Astrocyte of the hippocampus (primary cell): Measurements from ENCODE around the gene PHKA2.

ENCODE experiments used
- DNase-seq: peaks from one replicate; pipeline ENCODE4 v3.0.0; 2011; ENCODE audit warnings: low read depth, low spot score

The PHKA2 gene

DNA sequence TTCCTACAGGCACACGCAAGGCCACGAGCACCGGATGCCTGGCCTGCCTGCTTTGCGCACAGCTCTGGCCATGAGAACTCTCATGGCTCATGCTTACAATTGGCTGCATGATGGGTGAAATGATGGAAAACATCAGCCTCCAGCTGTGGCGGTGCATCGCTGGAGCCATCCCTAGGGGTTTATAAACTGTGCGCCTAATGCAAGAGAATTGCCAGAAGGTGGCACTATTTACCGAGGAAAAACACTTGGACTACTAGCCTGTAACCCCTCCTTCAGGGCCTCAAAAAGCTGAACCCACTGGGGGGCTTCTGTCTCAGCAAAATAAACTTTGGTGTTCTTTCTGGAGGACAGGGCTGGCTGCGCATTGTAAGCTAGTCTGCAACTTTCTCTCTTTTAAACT lies 51.9 kb downstream of the PHKA2 start:
- DNase-seq = peak; percentile 33

DNA sequence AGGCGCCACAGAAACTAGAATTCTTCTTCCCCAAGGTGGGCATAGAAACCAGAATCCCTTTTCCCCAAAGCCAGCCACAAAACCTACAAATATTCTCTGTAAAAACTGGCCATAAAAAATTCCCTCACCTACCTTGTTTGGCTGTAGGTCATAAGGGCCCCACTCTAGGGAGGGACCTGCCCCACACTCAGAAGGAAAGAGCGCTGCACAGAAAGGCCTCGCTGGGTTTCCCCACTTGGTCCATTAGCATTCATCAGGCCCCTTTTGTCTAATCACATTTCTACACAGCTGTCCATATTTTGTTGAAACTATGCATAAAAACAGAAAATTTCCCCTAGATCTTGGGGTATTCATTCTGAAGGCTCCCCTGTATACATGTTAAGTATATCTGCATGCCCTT lies 54.1 kb downstream of the PHKA2 start:
- no peak for DNase-seq

DNA sequence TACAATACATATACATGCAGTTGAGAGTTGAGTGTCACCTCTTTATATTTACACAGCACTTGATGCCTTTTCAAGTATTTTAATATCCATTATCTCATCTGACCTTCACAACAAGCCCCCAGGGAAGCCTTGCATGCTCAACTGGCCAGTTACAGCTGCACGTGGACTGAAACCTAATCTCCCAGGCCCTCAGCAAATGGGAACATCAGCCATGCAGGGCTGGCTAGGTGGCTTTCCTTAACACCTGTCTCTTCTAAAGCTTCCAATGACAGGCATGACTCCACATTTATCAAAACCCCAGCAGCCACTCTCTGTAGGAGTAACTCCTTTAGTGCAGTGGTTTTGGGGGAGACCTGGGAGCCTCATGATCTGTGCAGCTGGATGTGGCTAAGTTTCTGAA lies 56.4 kb downstream of the PHKA2 start:
- DNase-seq = no peak

DNA sequence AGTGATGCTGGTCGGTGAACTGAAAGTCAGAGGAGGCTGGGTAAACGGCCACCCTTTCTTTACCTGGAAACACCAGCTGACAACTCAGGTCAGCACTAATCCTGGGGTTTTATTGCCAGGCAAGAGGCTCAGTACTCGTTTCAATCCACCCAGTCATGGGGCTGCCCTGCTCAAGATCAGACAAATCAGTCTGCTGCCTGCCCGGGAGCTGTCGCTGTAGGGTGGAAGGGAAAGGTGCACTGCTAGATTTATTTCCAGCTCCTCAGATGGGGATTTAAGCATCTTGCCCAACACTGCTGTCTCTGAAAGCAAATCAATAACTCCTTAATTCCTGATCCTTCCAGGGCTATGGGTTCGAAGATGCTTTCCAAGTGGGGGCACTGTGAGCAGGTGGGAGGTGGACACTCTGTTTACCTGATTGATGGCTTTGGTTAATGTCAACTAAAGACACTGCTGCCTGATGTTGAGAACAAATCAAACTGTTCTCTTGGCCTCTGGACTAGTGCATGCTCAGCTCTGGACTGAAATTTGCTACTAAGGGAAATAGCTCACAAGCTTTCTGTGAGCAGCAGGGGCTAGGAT lies 59.3 kb downstream of the PHKA2 start:
- no peak for DNase-seq

DNA sequence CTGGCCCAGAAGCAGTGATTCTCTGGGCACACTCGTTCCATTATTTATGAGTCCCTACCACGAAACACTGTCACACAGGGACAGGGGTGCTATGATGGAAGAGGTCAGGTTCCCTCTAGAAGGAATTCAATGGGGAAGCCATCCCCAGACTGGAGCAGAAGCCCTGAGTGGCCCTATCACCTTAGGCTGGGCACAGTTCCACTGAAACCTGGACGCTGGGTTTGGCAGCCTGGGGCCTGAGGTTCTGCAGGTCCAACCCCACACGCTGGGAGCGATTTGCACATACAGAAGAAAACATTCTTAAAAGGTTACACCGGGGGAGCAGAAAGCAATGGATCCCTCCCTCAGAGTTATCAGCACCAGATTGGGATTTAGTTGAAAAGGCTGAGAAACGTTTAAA lies 63.3 kb downstream of the PHKA2 start:
- no peak for DNase-seq

DNA sequence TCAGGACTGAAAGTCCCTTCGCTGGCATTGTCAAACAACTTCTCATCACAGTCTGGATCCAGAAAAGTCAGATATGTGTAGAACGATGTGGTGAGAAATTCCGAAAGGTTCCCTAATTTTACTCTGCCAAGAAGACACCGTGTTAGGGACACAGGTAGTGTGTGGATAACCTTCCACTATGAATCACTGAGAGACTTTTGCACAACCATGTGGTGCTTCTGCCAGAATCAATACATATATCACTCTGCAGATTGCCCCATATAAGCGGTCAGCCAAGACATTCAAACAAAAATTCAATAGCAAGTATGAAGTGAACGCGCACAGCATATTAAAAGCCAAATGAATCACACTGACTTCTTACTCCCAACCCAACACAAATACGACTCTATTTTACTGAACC lies 63.8 kb downstream of the PHKA2 start:
- DNase-seq = no peak

DNA sequence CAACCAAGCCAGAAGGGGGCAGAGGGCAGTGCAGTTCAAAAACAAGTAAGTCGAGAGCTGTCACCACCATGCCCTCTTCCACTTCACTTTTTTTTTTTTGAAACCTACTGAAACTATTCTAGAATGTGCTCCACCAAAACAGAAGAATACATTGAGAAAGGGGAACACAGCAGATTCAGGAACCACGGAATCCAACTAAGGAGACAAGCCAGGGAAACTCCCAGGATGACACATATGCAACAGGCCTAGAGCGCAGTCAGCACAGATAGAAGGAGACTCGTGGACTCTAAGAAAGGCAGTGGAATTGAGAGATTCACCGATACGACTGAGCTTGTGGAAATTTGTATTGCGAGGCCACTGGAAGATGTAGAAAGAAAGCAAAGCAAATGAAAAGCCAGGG lies 66.1 kb downstream of the PHKA2 start:
- no peak for DNase-seq

DNA sequence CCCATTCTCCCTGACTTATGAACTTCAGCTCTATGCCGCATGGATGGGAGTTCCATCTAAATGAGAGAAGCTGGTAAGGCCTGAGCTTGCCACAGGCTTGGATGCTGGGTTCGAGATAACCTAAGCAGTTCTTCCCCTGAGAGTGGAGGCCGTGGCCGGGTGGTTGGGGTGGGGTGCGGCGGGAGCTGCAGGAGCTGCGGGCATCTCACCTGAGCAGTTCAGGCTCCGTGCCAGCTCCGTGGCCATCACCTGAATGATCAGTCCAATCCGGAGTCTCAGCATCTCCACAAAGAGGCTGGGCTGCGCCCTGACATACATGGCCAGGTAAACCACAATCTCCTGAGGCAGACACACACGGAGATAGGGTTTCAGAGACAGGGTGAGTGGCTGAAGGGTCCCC lies 77.6 kb downstream of the PHKA2 start:
- no peak for DNase-seq

DNA sequence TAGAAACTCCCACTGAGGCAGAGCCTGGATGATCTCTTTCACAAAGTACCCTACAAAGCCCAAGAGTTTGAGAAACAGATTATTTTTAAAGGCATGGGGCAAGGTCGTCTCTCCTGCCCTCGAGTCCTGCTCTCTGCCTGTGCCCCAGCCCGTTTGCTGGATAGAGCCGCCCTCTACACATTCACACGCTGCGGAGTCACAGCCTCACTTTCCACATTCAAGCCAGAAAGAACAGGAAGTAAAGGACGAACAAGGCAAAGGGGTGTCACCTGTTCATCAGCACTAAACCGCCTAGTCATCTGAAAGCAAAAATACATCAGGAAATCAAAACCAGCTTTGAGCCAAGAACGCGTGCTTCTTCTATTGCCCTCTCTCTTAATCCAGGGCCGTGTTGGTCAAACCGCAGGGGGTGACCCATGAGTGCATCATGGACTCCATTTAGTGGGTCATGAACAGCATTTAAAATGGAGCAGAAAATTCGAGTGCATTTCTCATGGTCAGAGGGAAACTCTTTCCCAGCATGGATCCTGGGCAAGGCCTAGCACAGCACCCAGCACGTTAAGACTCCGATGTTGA lies 83.4 kb downstream of the PHKA2 start:
- DNase-seq = no peak

DNA sequence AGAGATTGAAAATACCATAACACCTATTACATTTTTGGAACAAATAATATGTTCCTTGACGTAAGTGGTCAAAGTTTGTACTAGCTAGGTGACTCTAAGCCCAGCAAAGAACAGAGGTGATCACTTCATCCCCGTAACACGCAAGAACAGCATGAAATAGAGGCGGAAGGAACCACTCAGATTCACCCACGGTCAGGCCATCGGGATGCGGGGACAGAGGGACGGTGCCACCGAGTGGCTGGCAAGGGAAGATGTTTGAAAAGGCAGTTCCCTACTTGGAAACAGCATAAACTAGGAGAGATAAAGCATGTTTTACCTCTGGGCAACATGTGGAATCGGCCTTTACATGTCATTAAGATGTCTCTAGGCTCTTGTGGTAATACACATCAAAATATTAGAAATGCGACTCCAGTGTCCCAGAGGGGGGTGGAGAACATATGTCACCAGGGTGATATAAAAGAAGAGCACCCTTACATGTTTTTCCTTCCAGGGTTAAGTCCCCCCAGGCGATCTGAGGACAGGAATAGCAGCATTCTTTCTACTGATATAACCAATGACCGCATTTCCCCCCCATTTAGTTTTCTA lies 84.0 kb downstream of the PHKA2 start:
- peak; percentile 41 for DNase-seq

DNA sequence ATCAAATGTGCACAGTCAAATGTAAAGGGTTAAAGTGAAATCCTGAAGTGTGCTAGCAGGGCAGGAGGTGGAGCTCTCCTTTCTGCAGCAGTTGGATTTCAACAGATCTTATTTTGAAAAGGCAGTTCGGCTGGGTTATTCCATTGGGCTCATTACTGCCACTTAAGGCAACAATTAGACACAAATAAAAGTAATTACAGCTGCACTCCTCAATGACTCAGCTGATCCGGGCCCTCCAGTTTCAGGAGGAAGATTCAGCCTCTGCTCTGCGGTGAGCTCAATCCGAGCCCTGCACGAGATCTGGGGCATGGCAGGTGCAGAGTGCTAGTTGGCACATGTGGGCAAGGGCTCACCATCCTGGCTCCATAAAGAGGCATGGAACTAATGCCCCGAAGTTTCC lies 85.4 kb downstream of the PHKA2 start:
- DNase-seq = no peak

DNA sequence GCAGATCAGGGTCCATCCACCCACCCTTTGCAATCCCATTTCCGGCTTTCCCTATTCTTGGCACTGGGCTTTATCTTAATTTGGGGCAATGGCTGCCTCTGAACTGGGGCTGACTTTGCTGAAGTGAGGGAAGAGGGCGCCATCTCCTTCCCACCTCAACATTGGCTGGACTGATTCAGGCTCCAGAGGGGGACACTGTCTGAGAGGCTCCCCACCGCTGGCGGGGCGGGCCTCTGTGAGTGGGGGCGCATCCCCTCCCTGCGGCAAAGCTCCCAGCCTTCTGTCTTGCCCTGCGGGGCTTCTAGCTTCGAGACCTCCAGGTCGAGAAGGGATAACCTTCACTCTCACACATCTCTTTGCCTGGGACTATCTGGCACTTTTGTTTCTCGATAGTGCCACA lies 85.8 kb downstream of the PHKA2 start:
- DNase-seq = no peak

DNA sequence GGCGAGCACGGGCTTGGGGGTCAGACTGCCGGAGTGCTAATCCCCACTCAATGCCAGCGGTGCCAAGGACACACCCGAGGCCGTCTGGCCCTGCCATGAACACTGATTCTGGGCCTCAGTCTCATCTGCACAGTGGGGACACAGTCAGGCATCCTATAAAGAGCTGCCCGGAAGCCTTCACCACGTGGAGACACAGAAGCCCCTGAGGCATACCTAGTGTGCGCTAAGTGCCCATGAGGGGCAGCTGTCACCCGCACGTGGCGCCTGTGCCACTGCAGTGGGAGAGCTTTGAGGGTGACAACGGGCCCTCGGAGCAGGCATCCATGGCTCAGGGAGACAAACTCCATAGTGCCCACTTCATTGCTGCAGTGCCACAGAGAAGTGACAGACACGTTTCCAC lies 86.3 kb downstream of the PHKA2 start:
- DNase-seq = no peak

DNA sequence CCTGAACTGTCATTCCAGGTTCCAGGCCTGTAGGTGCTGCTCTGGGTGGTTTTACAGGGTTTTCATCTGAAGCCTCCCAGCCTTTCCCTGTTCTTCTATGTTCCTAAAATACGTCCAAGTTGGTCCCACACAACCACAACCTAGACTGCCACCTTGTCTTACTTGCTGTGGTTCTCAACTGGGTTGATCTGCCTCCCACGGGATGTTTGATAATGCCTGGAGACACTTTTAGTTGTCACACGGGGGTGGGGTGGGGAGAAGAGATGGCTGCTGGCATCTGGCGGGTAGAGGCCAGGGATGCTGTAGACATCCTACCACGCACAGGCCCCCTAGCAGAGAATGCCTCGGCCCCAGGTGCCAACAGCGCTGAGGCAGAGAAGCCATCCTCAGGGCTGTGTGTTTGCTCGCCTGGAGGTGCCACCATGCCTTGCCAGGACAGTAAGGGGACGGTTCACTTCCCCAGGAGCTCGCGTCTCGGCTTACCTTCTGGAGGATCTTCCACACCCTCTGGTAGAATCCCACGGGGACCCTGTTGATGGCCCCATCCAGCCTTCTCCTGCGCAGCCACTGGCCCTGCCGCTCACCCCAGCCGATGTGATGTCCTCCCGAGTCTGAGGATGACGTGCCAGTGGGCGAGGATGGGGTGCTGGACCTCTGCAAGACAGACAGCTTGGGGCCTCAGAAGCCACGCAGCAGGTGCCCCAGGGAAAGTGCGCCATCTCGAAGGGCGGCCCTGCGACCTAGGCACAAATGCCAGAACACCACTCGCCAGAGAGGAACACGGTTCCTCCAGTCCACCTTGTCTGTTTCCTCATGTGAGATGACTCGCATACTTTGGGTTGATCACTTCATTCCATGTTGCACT lies 87.0 kb downstream of the PHKA2 start:
- DNase-seq = no peak

DNA sequence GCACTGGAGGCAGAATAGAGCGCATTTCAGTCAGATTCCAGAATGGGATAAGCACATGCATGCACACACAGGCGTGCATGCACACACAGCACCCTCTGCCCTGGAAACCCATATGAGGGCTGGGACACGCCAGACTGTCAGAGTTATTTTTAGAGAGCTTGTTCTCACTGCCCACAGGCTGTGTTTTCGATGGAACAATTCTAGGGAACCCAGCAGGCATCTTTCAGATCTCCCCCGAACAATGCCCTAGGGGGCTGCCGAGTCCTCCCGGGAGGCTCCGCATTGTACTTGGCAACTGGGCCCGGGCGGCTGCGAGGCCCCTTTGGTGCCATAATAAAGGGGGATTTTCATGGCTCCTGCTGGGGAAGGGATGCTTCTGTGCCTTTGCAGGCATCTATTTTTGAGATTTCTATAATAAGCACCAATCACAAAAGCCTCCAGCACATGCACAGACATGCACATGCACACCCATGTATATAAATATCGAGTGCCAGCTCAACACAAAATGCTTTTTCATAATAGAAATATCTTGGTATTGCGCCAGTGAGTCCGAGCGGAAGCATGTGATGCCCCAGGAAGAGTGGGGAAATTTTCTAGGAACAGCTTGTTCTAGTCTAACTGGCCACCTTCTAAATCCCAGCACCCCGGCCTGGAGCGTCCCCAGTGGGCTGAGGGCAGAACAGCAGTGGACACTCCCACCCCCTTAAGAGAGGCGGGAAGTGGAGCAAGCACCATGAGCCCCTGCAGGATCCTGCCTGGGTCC lies 88.5 kb downstream of the PHKA2 start:
- no peak for DNase-seq

DNA sequence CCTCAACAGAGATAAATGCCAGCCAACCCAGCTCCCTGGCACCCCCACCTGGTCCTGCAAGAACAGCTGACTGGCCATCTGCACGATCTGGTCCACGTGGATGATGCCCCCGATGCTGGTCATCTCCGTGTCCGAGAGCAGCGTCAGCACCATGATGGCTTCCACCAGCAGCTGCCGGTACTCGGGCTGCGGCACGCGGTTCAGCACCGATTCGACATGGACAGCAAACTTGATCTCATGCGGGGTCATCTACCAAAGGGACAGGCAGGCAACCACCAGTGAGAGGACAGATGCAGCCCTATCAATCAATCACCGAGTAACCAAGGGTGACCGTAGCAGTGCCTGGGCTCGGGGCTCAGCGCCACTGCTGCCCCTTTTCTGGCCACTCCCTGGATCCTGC lies 89.8 kb downstream of the PHKA2 start:
- DNase-seq = no peak

DNA sequence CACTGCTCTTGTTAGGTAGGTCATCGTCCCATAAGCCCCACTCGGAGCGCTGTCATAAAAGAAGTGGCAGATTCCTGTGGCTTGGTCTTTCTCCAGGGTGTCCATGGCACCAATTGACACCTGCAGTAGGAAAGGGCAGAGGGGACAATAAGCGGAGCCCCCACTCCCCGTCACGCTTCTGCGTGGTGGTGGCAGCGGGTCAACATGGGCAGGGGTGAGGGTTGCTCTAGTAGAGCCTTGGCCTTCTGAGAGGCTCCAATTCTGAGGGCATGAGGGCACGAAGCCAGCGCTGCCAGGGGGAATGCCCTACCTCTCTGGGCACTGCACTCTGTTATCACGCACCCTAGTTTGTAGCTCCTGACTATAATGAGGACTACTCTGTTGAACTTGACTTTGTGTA lies 90.4 kb downstream of the PHKA2 start:
- no peak for DNase-seq

DNA sequence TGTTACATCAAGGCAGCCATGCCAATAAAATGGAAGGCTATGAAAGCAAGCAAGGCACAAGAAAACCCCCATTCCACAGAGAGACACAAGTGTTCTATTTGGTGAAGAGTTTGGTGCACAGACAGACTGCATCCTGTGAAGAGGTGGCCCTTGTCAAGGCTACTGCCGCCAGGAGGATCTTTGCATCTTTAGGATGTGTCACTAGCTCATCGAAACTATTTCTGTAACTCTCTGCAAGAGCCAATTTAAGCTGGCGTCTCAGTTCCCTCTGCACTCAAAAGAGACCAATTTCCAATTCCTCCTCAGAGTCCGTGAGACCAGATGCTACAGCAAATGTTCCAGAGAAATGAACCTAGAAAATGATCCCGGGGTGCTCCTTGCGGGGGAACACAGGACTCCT lies 91.0 kb downstream of the PHKA2 start:
- DNase-seq = no peak

DNA sequence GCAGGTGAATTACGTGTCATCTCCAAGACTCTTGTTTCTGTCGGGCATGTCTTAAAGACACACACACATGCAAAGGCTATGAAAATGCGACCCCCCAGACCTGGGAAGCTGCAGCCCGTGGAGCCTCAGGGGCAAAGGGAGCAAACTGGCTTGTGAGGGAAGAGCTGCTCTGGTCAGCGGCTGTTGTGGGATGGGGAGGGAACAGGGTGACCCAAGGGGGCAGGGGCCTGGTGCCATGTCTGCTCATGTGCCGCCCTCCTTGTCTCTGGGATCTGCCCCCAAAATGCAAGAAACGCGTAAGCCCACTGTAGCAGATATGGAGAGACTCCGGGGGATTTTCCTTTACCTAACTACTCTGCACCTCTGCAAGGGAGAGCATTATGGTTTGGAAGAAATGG lies 92.4 kb downstream of the PHKA2 start:
- DNase-seq = no peak

DNA sequence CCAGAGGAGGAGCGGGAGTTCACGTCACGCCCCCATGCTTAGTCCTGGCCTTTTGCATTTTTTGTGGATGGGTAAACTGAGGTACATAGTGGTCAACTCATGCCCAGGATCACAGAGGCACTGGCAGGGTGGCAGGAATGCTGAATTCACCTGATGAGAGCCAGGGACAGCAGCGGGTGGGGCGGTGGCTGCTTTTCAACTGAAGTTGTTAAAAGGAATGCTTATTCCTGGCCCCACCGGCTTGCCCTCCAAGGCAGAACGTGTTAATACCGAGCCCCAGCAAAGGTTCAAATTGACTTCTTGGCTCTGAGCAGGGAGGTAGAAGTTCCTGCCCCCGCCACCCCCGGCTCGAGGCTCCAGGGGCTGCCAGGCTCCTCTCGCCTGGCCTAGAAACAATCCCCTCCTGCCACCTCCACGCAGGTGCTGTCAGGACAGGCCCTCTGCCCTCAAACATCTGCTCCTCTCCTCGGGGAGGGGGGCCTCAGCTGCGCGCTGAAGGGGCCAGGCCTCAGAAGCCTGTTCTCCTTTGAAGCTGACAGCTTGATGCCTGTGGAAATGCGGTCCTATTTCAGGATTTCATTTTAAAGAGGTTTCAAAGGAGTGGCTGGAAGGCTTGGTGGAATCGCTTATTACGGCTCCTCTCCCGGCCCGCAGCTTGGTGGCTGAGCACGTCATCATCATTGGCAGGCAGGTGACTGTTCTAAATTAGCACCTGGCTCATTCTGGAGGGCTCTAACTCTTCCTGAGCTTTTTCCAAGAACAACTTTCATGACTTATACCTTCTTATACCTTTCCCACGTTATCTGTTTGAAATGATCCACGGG lies 93.0 kb downstream of the PHKA2 start:
- no peak for DNase-seq

DNA sequence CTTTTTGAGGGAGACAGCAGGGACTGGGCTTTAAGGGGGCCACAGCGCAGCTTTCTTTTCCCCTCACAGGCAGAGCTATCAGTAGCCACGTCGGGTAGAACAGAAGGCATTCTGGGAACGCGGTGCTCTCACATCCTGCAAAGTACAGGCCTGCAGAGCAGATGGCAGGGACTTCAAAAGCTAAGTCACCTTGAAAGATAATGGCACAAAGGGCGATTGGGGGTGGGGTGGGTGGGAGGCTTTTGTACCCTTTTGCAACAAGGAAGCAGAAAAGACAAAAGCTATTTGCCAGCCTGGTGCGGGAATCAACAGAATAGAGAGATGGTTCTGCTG lies 93.9 kb downstream of the PHKA2 start:
- DNase-seq = no peak
